ENCODE measurements around the gene DHX34. TPM values are rescaled to one million over a fixed set of nuclear protein-coding genes. Genes with fewer than 3 reads are reported as not detected.

The DHX34 gene
- total RNA-seq, 6 donors from 2014 or later = 8.4 to 80.7 (median 19.4) TPM

- Histone ChIP-seq H3K27ac (peak overlapping the region in 3 of 4 donors; percentile 40 to 92 (median 84)), H3K9me3 (no peaks in the 10 kb centered on the region), H3K4me1 (peaks cover 0 to 11% (median 2%) of the 10 kb centered on the region in 4 donors), H3K4me3 (peak overlapping the region in 3 of 4 donors; percentile 18 to 47 (median 30)), H3K36me3 (no peaks in the 10 kb centered on the region), H3K27me3 (no peaks in the 10 kb centered on the region)
- ATAC-seq (ENCODE audit: low FRiP score in 2 of 2) = no peak
- 87 to 89% methylated on average over 5 of the region's 5 CpGs for WGBS, 2 donors
- TF ChIP-seq POLR2AphosphoS5 (IDR thresholded peaks at IDR 0.05) (no peak), CTCF (IDR thresholded peaks at IDR 0.05) (no peak), EP300 (IDR thresholded peaks at IDR 0.05) (no peak), POLR2A (IDR thresholded peaks at IDR 0.05) (no peak)
- no peak for DNase-seq
These were observed 36.6 kb upstream of the DHX34 start for GRCh38 chr19:47312366-47313006.

- Histone ChIP-seq H3K27me3 (no peaks in the 10 kb centered on the region), H3K4me1 (peaks cover 0 to 9% (median under 1%) of the 10 kb centered on the region in 4 donors), H3K9me3 (no peaks in the 10 kb centered on the region), H3K4me3 (peak overlapping the region in 1 of 4 donors; percentile 47), H3K27ac (peak overlapping the region; percentile 19 to 92 (median 78)), H3K36me3 (no peaks in the 10 kb centered on the region)
- WGBS, 2 donors = 75 to 81% methylated on average over 10 of the region's 10 CpGs
- TF ChIP-seq POLR2AphosphoS5 (IDR thresholded peaks at IDR 0.05) = peak in 1 of 2 donors; percentile 8
- no peak for TF ChIP-seq CTCF (IDR thresholded peaks at IDR 0.05)
- peak in 1 of 4 donors; percentile 44 for TF ChIP-seq POLR2A (IDR thresholded peaks at IDR 0.05)
- no peak for TF ChIP-seq EP300 (IDR thresholded peaks at IDR 0.05)
- DNase-seq (no peak), ATAC-seq (ENCODE audit: low FRiP score in 2 of 2) (no peak)
These were observed 35.3 kb upstream of the DHX34 start for GRCh38 chr19:47313754-47314295.

- TF ChIP-seq POLR2A (IDR thresholded peaks at IDR 0.05) (peak in 1 of 4 donors; percentile 62), POLR2AphosphoS5 (IDR thresholded peaks at IDR 0.05) (peak; percentile 83 to 95), CTCF (IDR thresholded peaks at IDR 0.05) (no peak), EP300 (IDR thresholded peaks at IDR 0.05) (peak; percentile 73 to 95 (median 86))
These were observed 33.8 kb upstream of the DHX34 start for GRCh38 chr19:47315125-47315821.

DNA sequence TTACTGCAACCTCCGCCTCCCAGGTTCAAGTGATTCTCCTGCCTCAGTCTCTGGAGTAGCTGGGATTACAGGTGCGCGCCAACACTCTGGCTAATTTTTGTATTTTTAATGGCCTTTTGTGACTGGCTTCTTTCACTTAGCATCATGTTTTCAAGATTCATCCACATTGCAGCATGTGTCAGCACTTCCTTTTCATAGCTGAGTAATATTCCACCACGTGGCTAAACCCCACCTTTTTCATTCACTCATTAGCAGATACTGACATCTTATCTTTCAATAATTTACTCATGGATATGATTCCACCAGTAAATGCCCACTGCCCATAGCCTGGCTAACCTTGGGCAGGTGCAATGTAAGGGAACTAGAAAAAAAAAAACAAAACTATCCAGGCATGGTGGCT is 32.6 kb upstream of the DHX34 start:
- no peak overlapping the region for H3K4me3 ChIP-seq
- H3K4me1 ChIP-seq = peaks cover 0 to 7% (median 0%) of the 10 kb centered on the region in 4 donors
- 82 to 87% methylated on average over 4 of the region's 4 CpGs for WGBS, 2 donors
- H3K27ac ChIP-seq = peak overlapping the region in 2 of 4 donors; percentile 84 to 92
- no peak for TF ChIP-seq EP300 (IDR thresholded peaks at IDR 0.05)
- no peak for TF ChIP-seq POLR2A (IDR thresholded peaks at IDR 0.05)
- no peak for TF ChIP-seq POLR2AphosphoS5 (IDR thresholded peaks at IDR 0.05)
- TF ChIP-seq CTCF (IDR thresholded peaks at IDR 0.05) = no peak
- no peaks in the 10 kb centered on the region for H3K9me3 ChIP-seq
- no peaks in the 10 kb centered on the region for H3K27me3 ChIP-seq
- no peak for DNase-seq
- no peak for ATAC-seq (ENCODE audit: low FRiP score in 2 of 2)
- H3K36me3 ChIP-seq = peaks cover 0 to 6% (median 0%) of the 10 kb centered on the region in 4 donors

More at GRCh38 chr19:47315125-47315821, 33.8 kb upstream of the DHX34 start:
- H3K9me3 ChIP-seq = no peaks in the 10 kb centered on the region
- H3K36me3 ChIP-seq = peaks cover 0 to 4% (median 0%) of the 10 kb centered on the region in 4 donors
- H3K4me1 ChIP-seq = peaks cover 0 to 7% (median 0%) of the 10 kb centered on the region in 4 donors
- 26 to 38% methylated on average over 11 to 12 of the region's 12 CpGs for WGBS, 2 donors
- no peaks in the 10 kb centered on the region for H3K27me3 ChIP-seq
- H3K4me3 ChIP-seq = no peak overlapping the region
- peak; percentile 94 to 95 for ATAC-seq (ENCODE audit: low FRiP score in 2 of 2)
- peak overlapping the region; percentile 72 to 92 (median 81) for H3K27ac ChIP-seq
- DNase-seq = peak in 1 of 2 donors; percentile 92

All from upper lobe of left lung (tissue), 6 donors.